WERI-Rb-1 (cell line): Measurements from ENCODE around the gene ATP6V0C.

Source experiments
- DNase-seq: peaks from one replicate; pipeline ENCODE4 v3.0.0-alpha.2; 2020
- H3K27ac ChIP-seq: fragments of 250-450 bp; sonication (Bioruptor Pico); 2 replicates; pipeline ENCODE4 v1.5.1; 2020; ENCODE audit warnings: mild to moderate bottlenecking, moderate library complexity
- H3K27me3 ChIP-seq: fragments of 250-450 bp; sonication (Bioruptor Pico); 2 replicates; pipeline ENCODE4 v1.5.1; 2021; ENCODE audit warnings: mild to moderate bottlenecking, low read depth, moderate library complexity; ENCODE audit not compliant: insufficient read depth, severe bottlenecking
- H3K36me3 ChIP-seq: fragments of 250-450 bp; sonication (Bioruptor Pico); 2 replicates; pipeline ENCODE4 v1.5.1; 2020; ENCODE audit warnings: mild to moderate bottlenecking, moderate library complexity
- H3K4me3 ChIP-seq: 2 replicates; pipeline ENCODE4 v1.5.1; 2011; ENCODE audit warnings: low read depth, mild to moderate bottlenecking, control low read depth, low read length
- H3K9me3 ChIP-seq: fragments of 250-450 bp; sonication (Bioruptor Pico); 2 replicates; pipeline ENCODE4 v1.5.1; 2021; ENCODE audit warnings: mild to moderate bottlenecking, moderate library complexity; ENCODE audit not compliant: severe bottlenecking
- TF ChIP-seq, protein P1 (sequence below): IDR thresholded peaks from 2 replicates; pipeline ENCODE4 v1.5.1; 2011; ENCODE audit warnings: low read depth, mild to moderate bottlenecking, control low read depth, inconsistent platforms, low read length

ATP6V0C gene

DNA sequence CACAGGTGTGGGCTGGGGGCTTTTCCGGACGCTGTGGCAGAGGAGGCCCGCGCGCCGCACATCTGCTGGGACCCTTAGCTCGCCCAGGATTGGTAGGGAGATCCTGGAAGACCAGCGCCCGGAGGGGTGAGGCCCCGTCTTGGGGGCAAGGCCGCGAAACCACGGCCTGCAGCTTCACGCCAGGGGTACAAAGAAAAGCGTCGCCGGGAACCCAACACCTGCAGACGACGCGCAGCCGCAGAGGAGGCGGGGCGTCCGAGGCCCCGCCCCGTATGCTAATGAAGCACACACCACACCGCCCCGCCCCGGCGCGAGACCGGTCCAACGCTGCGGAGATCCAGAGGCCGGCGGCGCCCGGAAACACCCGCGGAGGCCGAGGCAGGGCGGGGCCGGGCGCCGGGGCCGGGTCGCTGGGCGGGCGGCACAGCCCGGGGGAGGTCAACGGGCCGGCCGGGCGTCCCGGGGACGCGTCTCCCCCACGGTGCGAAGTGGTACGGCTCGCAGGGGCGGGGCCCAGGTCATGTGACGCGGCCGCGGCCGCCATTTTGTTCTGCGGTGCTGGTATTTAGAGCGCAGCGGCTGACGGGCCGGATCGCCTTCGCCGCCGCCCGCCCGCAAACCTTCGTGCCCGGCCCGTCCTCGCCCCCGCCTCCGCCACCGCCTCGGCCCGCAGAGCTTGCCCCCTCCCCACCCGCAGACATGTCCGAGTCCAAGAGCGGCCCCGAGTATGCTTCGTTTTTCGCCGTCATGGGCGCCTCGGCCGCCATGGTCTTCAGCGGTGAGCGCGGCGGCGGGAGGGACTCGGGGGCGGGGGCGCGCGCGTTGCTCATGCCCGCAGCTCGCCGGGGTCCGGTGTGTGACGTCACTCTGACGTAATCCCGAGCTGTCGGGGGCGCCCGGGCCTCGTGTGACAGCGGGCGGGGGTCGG is at the start of gene ATP6V0C:
ATP6V0C (plus strand) TSS at position 548 of the 928 bp plus-strand sequence; CDS start at position 700, 152 bp downstream.
- peaks cover 21% of the 10 kb centered on the region for H3K36me3 ChIP-seq
- TF ChIP-seq, protein P1, sequence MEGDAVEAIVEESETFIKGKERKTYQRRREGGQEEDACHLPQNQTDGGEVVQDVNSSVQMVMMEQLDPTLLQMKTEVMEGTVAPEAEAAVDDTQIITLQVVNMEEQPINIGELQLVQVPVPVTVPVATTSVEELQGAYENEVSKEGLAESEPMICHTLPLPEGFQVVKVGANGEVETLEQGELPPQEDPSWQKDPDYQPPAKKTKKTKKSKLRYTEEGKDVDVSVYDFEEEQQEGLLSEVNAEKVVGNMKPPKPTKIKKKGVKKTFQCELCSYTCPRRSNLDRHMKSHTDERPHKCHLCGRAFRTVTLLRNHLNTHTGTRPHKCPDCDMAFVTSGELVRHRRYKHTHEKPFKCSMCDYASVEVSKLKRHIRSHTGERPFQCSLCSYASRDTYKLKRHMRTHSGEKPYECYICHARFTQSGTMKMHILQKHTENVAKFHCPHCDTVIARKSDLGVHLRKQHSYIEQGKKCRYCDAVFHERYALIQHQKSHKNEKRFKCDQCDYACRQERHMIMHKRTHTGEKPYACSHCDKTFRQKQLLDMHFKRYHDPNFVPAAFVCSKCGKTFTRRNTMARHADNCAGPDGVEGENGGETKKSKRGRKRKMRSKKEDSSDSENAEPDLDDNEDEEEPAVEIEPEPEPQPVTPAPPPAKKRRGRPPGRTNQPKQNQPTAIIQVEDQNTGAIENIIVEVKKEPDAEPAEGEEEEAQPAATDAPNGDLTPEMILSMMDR: no peak
- peak within 1 kb of the TSS; percentile 92 for H3K27ac ChIP-seq
- peak within 1 kb of the TSS; percentile 73 for H3K4me3 ChIP-seq
- no peaks in the 10 kb centered on the region for H3K27me3 ChIP-seq
- H3K9me3 ChIP-seq: no peaks in the 10 kb centered on the region
- peak; percentile 92 for DNase-seq

DNA sequence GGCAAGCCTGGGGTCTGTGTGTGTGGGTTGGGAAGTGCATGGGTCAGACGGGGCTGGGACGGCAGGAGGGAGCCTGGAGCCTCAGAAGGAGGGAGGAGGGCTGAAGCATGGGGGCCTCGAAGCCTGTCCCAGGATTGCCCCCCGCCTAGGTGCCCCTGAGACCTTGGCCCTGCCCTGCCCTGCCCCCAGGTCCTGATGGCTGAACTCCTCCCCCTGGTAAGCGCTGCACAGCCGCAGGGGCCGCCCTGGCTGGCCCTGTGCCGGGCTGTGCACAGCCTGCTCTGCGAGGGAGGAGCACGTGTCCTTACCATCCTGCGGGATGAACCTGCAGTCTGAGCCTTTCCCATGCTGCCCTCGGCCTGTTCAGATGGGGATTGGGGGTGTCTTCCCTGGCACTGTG is 49.4 kb upstream of the ATP6V0C start:
- TF ChIP-seq, protein P1: no peak
- Histone ChIP-seq H3K36me3 (peaks cover 54% of the 10 kb centered on the region), H3K27ac (peak overlapping the region; percentile 51), H3K4me3 (no peak overlapping the region), H3K27me3 (no peaks in the 10 kb centered on the region), H3K9me3 (no peaks in the 10 kb centered on the region)
- peak; percentile 44 for DNase-seq

DNA sequence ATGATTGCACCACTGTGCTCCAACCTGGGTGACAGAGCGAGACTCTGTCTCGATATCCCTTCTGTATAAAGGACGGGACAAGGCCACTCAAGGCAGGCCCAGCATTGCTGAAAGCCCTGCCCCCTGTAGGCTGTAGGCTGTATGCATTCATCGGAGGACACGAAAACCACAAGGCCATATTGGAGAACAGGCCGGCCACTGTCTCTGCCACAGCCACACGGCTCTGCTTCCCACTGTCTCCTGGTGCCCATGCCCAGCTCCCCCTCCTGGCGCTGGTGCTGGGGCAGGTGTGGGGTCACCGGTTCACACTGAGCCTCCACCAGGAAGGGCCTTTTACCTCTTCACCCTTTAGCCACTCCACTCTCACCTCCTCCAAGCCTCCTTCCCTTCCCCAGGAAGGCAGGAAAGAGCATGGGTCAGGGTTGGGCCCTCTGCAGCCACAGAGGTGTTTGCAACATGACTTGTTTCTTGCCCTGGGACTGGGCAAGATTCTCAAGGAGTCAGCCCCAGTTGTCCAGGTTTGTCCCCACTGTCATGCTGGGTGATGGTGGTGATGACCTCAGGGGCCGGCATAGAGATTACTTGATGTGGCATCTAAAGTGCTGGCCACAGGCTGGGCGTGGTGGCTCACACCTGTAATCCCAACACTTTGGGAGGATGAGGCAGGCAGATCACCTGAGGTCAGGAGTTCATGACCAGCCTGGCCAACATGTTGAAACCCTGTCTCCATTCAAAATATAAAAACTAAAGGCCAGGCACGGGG is 47.9 kb upstream of the ATP6V0C start:
- H3K36me3 ChIP-seq: peaks cover 49% of the 10 kb centered on the region
- no peaks in the 10 kb centered on the region for H3K9me3 ChIP-seq
- H3K27me3 ChIP-seq: no peaks in the 10 kb centered on the region
- no peak overlapping the region for H3K4me3 ChIP-seq
- peak; percentile 53 for DNase-seq
- peak overlapping the region; percentile 100 for H3K27ac ChIP-seq
- TF ChIP-seq, protein P1: peak; percentile 56; the same call in 1 of the 2 replicates

DNA sequence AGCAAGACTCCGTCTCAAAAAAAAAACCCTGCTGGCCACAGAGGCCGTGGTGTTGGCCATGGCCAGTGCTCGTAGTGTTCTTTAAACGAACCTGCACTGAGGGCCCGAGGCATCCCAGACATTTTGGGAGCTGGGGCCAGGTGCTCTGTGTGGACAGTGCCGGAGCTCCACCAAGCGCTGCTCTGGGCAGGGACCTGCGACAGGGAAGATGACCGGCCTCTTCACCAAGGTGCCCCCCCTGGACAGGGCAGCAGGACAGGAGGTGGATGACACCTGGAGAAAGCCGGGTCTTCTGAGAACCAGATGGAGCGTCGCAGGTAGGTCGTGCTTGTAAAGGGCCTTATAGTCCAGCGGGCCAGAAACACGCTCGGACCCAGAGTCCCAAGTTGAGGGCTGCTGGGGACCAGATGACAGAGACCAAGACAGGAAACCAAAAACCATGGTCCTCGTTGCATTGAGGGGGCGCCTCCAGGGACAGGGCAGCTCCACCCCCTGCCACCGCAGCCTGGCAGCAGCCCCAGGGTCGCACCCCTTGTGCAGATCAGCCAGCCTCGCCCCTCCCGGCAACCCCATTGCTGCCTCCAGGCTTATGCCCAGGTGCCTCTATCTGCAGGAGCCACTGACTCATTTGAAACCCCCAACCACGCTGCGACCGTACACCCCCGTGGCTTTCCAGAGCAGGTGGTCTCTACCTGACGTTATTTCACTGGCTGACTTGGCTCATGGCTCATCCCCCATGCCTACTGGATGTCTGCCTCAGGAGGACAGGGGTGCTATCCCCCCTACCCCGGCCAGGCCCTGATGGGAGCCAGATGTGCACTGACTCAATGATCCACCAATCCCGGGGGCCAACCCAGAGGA is 46.9 kb upstream of the ATP6V0C start:
- H3K9me3 ChIP-seq: no peaks in the 10 kb centered on the region
- H3K27ac ChIP-seq: peak overlapping the region; percentile 100
- peaks cover 39% of the 10 kb centered on the region for H3K36me3 ChIP-seq
- TF ChIP-seq, protein P1: no peak
- H3K27me3 ChIP-seq: no peaks in the 10 kb centered on the region
- no peak for DNase-seq
- peak overlapping the region; percentile 83 for H3K4me3 ChIP-seq

DNA sequence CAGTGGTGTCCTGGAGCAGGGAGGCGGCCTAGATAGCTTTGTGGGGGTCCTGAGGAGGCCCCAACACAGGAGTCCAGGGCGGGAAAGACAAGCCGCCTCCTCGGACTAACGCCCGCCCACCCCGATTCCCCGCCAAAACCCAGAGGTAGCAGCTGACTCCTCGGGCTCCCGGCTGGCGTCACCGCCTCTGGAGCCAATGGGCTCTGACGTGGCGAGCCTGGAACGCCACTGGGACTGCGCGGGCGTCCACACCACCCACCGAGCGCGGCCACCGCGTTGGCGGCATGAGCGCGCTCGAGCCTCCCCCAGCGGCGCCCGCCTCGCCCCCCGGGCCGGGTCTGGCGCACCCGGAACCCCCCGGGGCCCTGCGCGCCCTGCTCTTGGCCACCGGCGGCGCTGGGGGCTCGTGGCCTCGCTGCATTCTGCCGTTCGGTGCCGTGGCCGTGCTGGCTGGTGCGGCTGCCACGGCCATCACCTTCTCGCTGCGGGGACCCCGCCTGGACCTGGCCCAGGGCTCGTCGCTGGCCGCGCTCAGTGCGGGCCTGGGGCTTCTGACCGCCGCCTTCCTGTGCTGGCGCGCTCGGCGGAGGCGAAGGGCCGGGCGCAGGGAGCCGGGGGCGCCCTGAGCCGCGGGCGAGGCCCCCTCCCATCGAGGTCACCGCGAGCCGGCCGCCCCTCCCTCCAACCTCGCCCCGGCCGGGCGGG is 46.1 kb upstream of the ATP6V0C start:
- Histone ChIP-seq H3K27me3 (no peaks in the 10 kb centered on the region), H3K27ac (peak overlapping the region; percentile 100), H3K36me3 (peaks cover 31% of the 10 kb centered on the region), H3K9me3 (no peaks in the 10 kb centered on the region), H3K4me3 (peak overlapping the region; percentile 83)
- TF ChIP-seq, protein P1: peak; percentile 8; the same call in 1 of the 2 replicates
- peak; percentile 92 for DNase-seq
